ENCODE data around the gene DNAJA3. TPM values are rescaled to one million over a fixed set of nuclear protein-coding genes. Genes with fewer than 3 reads are reported as not detected.

DNAJA3 gene
- total and polyA plus RNA-seq, 2 of the 4 experiments (the other 2 are of a cell fraction) = 38.0 to 40.2 TPM

DNA sequence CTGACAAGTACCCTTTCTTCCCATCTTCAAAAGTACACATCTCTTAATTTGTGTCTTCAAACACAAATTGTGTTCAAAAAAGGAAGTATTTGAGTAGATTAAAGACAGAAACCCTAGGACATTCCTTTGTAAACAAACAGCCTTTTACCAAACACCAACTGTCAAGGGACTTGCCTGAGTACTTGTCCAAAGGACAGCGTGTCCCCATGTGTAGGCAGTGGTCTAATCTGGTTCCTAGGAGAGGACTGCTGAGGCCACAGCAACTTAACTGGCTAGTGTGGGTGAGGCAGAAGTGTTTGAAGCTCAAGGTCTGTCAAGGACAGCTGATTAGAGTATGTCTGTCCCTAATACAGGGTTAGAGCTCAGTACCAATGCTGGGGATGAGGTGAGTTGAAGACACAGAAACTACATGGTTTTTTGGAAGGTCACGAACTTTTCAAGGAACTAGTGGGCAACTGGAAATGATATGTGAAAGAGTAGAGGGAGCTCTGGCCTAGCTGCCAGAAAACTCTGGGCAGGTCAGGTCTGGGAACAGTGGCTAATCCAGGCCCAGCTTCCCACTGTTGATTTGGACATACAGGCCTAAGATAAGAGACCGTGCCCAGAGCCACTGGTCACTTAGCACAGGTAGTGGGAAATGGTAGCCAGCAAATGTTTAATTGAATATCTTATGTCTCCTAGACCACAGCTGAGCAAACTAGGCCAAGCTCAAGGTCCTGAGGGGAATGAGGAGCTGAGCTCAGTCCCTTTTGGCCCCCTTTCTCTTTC lies 60.6 kb downstream of the DNAJA3 start:
- Histone ChIP-seq H3K23ac (ENCODE audit: low read depth, low read length) (no peak overlapping the region), H3K4ac (ENCODE audit: low read depth, low read length) (no peak overlapping the region), H3K27me3 (ENCODE audit: control insufficient read depth, insufficient read depth, low read length) (no peaks in the 10 kb centered on the region), H2BK20ac (ENCODE audit: low read depth, low read length) (no peak overlapping the region), H2AK9ac (replicated peaks; ENCODE audit: low read depth, low read length, poor library complexity) (no peak overlapping the region), H3K14ac (replicated peaks; ENCODE audit: low read depth, low read length) (no peak overlapping the region), H3K9me1 (ENCODE audit: insufficient read depth, low read length) (peaks cover 23% of the 10 kb centered on the region), H4K5ac (ENCODE audit: low read depth, low read length) (no peak overlapping the region), H3K27ac (ENCODE audit: insufficient read depth, low read length) (no peak overlapping the region), H4K20me1 (ENCODE audit: insufficient read depth, low read length) (peaks cover 12% of the 10 kb centered on the region; the same call in 1 of the 2 replicates), H3K9me3 (ENCODE audit: control insufficient read depth, insufficient read depth, low read length) (no peaks in the 10 kb centered on the region), H3K36me3 (ENCODE audit: control insufficient read depth, insufficient read depth, low read length) (peaks cover 3% of the 10 kb centered on the region), H4K91ac (ENCODE audit: insufficient read depth, low read depth, low read length) (no peak overlapping the region), H3K18ac (ENCODE audit: low read depth, low read length) (no peak overlapping the region), H2BK15ac (ENCODE audit: low read depth, low read length) (no peak overlapping the region), H2BK120ac (ENCODE audit: low read depth, low read length) (no peak overlapping the region), H3K4me1 (ENCODE audit: control insufficient read depth, insufficient read depth, low read length) (peaks cover 18% of the 10 kb centered on the region), H3K4me3 (ENCODE audit: insufficient read depth, low read depth, low read length) (no peak overlapping the region), H3K56ac (ENCODE audit: extremely low read depth, insufficient read depth, low read length) (no peak overlapping the region), H2AK5ac (ENCODE audit: low read depth, low read length) (peak overlapping the region; percentile 13; the same call in 1 of the 2 replicates), H2BK5ac (ENCODE audit: low read depth, low read length, poor library complexity, severe bottlenecking) (no peak overlapping the region), H3K4me2 (ENCODE audit: low read depth, low read length) (no peak overlapping the region), H2AFZ (replicated peaks; ENCODE audit: low read length, poor library complexity) (no peak overlapping the region), H4K8ac (ENCODE audit: low read depth in 2 of 2, low read length in 2 of 2) (no peak overlapping the region), H3K79me1 (ENCODE audit: low read depth in 1 of 2, low read length in 2 of 2) (peaks cover 49 to 71% of the 10 kb centered on the region in 2 experiments), H3K9ac (ENCODE audit: low read depth, low read length) (no peak overlapping the region)
- in situ Hi-C loops (cut with MboI; ENCODE audit: low sequenced_read_pairs) = no loop called here
- CTCF ChIA-PET = interaction anchor here (0.6 kb wide), 1 partner anchor 206 kb away, joined by 3 read pairs; no protein-coding TSS in a partner anchor
- WGBS, 2 experiments (ENCODE audit: extremely low coverage in 2 of 2, insufficient read length in 1 of 2) = 86% methylated on average over 1 of the region's 3 CpGs; no CpG with 5 or more reads in 1 of the 2 experiments
- POLR2A ChIA-PET (ENCODE audit: unreplicated experiment) = no interaction called here
- intact Hi-C loops (cut with micrococcal nuclease) = no loop called here
- DNase-seq = no peak
- dilution Hi-C loops (cut with HindIII; ENCODE audit: low sequenced_read_pairs, unreplicated experiment) = no loop called here
- BruUV-seq (replicated peaks) = no TSS peak
- no peak for ATAC-seq (ENCODE audit: low read depth)
- TF ChIP-seq BHLHE40 (IDR thresholded peaks at IDR 0.05; ENCODE audit: low read depth, low read length) (no peak), CTCF (conservative IDR thresholded peaks at IDR 0.05; ENCODE audit: low read depth, low read length) (no peak), USF2 (IDR thresholded peaks at IDR 0.05; ENCODE audit: low read depth, low read length) (no peak), RCOR1 (IDR thresholded peaks at IDR 0.05; ENCODE audit: insufficient replicate concordance, low read length) (no peak), MAZ (IDR thresholded peaks at IDR 0.05; ENCODE audit: borderline replicate concordance, low read depth, low read length) (no peak), MXI1 (IDR thresholded peaks at IDR 0.05; ENCODE audit: borderline replicate concordance, low read depth, low read length) (no peak), ELK1 (IDR thresholded peaks at IDR 0.05; ENCODE audit: borderline replicate concordance, low read depth, low read length) (no peak), CEBPB (IDR thresholded peaks at IDR 0.05; ENCODE audit: low read depth, low read length) (no peak), RFX5 (IDR thresholded peaks at IDR 0.05; ENCODE audit: low read depth, low read length) (no peak), NFE2L2 (IDR thresholded peaks at IDR 0.05; ENCODE audit: low read depth, low read length) (no peak), FOS (IDR thresholded peaks at IDR 0.05; ENCODE audit: low read depth, low read length) (no peak), CHD1 (IDR thresholded peaks at IDR 0.05; ENCODE audit: low read depth, low read length) (no peak), RAD21 (IDR thresholded peaks at IDR 0.05; ENCODE audit: low read length) (no peak), SMC3 (IDR thresholded peaks at IDR 0.05; ENCODE audit: low read depth, low read length) (no peak), MAFK (IDR thresholded peaks at IDR 0.05; ENCODE audit: low read depth, low read length) (no peak)
